B cell (primary cell): ENCODE results near the gene CDC42BPB.

Experiments
- EZH2 ChIP-seq: IDR thresholded peaks from 2 replicates; pipeline ENCODE4 v1.6.1; 2012; ENCODE audit warnings: borderline replicate concordance, low read depth, mild to moderate bottlenecking, moderate library complexity, low read length; ENCODE audit not compliant: insufficient read depth, poor library complexity, severe bottlenecking
- TF ChIP-seq, protein P1 (sequence below): fragments of 200-600 bp; IDR thresholded peaks from one replicate; pipeline ENCODE4 v1.8.0; 2022; ENCODE audit warnings: antibody characterized with exemption, mild to moderate bottlenecking

GRCh38 chr14:102906616-102907302 lies 150.6 kb downstream of the CDC42BPB start:
- TF ChIP-seq, protein P1, sequence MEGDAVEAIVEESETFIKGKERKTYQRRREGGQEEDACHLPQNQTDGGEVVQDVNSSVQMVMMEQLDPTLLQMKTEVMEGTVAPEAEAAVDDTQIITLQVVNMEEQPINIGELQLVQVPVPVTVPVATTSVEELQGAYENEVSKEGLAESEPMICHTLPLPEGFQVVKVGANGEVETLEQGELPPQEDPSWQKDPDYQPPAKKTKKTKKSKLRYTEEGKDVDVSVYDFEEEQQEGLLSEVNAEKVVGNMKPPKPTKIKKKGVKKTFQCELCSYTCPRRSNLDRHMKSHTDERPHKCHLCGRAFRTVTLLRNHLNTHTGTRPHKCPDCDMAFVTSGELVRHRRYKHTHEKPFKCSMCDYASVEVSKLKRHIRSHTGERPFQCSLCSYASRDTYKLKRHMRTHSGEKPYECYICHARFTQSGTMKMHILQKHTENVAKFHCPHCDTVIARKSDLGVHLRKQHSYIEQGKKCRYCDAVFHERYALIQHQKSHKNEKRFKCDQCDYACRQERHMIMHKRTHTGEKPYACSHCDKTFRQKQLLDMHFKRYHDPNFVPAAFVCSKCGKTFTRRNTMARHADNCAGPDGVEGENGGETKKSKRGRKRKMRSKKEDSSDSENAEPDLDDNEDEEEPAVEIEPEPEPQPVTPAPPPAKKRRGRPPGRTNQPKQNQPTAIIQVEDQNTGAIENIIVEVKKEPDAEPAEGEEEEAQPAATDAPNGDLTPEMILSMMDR, result no peak
- TF ChIP-seq EZH2, result no peak
